ENCODE data around the gene LYRM2. TPM values are rescaled to one million over a fixed set of nuclear protein-coding genes. Genes with fewer than 3 reads are reported as not detected.
A peak's percentile ranks its signal among the peaks of the same experiment; 100 is the strongest.

LYRM2 gene
- total and polyA plus RNA-seq, 5 donors: 25.9 to 48.7 (median 38.2) TPM

DNA sequence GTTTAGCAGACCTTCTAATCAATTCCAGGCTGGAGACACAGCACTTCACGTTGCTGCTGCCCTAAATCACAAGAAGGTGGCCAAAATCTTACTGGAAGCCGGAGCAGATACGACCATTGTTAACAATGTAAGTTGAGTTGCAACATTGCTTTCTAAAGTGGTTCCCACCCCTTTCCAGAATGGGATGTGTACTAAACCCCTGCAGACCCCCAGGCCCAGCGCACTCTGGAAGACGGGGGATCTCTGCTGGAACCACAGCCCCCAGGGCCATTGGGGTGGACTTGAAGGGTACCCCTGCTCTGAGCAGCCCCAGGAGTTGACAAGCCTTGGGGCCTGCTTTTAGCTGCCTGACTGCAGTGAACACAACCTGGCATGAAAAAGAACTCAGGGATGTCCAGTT is 22.0 kb downstream of the LYRM2 start:
- intact Hi-C loops (cut with DNase I): no loop called here
- no peaks in the 10 kb centered on the region for H3K4me1 ChIP-seq (ENCODE audit: control insufficient read depth, insufficient read depth, low read length)
- no peak overlapping the region for H3K27ac ChIP-seq (ENCODE audit: low read length)
- WGBS: 96% methylated on average over 5 of the region's 5 CpGs
- no peak for ATAC-seq
- no peak overlapping the region for H3K4me3 ChIP-seq (ENCODE audit: low read length)
- H3K9me3 ChIP-seq (ENCODE audit: control insufficient read depth, low read length): no peaks in the 10 kb centered on the region
- DNase-seq: no peak
- H3K27me3 ChIP-seq (ENCODE audit: control insufficient read depth, insufficient read depth): no peaks in the 10 kb centered on the region

DNA sequence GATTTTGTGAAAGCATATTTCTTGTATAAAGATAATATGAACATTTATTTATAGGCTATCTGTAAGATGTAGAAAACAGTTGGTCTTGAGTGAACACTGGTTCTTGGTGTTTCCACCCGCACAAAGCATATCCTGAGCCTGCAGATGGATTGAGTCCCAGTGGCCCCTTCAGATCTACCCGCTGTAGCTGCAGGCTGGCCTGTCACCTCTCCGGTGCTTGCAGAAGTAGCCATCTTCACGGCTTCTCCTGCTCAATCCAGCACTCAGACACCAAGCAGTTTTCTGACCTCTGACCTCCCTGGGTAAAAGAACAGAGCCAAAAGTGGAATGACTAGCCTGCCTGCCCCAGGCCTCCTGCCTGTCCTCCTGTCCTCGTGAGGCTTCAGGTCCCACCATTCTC is 22.7 kb downstream of the LYRM2 start:
- intact Hi-C loops (cut with DNase I): no loop called here
- H3K4me3 ChIP-seq (ENCODE audit: low read length): no peak overlapping the region
- 88% methylated on average over 5 of the region's 5 CpGs for WGBS
- ATAC-seq (no peak), DNase-seq (no peak)
- no peak overlapping the region for H3K27ac ChIP-seq (ENCODE audit: low read length)
- H3K27me3 ChIP-seq (ENCODE audit: control insufficient read depth, insufficient read depth): no peaks in the 10 kb centered on the region
- H3K9me3 ChIP-seq (ENCODE audit: control insufficient read depth, low read length): no peaks in the 10 kb centered on the region
- H3K4me1 ChIP-seq (ENCODE audit: control insufficient read depth, insufficient read depth, low read length): no peaks in the 10 kb centered on the region

DNA sequence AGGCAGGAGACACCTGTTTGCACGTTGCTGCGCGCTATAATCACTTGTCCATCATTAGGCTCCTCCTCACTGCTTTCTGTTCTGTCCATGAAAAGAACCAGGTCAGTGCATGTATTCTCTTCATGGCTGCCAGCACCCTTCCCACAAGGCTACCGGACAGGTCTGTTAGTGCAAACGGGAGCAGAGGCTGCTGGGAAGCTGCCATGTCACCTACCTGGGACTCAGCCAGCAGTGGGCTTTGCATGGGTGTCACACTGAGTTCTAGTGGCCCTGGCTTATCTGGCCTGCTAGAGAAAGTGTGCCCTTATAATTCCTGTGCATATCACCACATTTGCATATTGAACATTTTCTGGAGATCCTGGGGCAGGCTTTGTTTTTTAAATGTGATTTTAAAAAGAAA is 24.8 kb downstream of the LYRM2 start:
- no peak overlapping the region for H3K4me3 ChIP-seq (ENCODE audit: low read length)
- no peak overlapping the region for H3K27ac ChIP-seq (ENCODE audit: low read length)
- H3K4me1 ChIP-seq (ENCODE audit: control insufficient read depth, insufficient read depth, low read length): no peaks in the 10 kb centered on the region
- 79% methylated on average over 5 of the region's 5 CpGs for WGBS
- ATAC-seq: no peak
- H3K9me3 ChIP-seq (ENCODE audit: control insufficient read depth, low read length): no peaks in the 10 kb centered on the region
- DNase-seq: no peak
- intact Hi-C loops (cut with DNase I): loop anchor here in 1 of 4 donors (5.0 kb wide), 1 partner anchor 181 kb away; the partner anchor contains the start of gene ANKRD6
- H3K27me3 ChIP-seq (ENCODE audit: control insufficient read depth, insufficient read depth): no peaks in the 10 kb centered on the region

DNA sequence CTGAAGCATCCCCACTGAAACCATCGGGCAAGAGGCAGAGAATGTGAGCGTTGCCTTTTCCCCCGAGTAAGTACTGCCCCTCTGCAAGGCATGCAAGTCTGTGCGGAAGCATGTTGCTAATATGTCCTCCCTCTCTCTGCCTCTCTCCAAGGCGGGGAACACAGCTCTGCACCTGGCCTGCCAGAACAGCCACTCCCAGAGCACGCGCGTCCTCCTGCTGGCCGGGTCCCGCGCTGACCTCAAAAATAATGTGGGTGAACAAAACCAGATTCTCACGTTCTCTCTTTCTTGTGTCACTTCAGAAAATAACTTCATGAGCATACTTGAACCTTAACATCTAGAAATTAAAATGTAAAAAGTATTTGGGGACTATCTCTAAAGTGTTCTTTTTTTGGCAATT is 26.4 kb downstream of the LYRM2 start:
- Histone ChIP-seq H3K27me3 (ENCODE audit: control insufficient read depth, insufficient read depth) (no peaks in the 10 kb centered on the region), H3K27ac (ENCODE audit: low read length) (no peak overlapping the region), H3K4me3 (ENCODE audit: low read length) (no peak overlapping the region), H3K9me3 (ENCODE audit: control insufficient read depth, low read length) (no peaks in the 10 kb centered on the region), H3K4me1 (ENCODE audit: control insufficient read depth, insufficient read depth, low read length) (no peaks in the 10 kb centered on the region)
- intact Hi-C loops (cut with DNase I): loop anchor here in 1 of 4 donors (5.0 kb wide), 1 partner anchor 180 kb away; the partner anchor contains the start of gene ANKRD6
- DNase-seq (no peak), ATAC-seq (no peak)
- 91% methylated on average over 12 of the region's 12 CpGs for WGBS

DNA sequence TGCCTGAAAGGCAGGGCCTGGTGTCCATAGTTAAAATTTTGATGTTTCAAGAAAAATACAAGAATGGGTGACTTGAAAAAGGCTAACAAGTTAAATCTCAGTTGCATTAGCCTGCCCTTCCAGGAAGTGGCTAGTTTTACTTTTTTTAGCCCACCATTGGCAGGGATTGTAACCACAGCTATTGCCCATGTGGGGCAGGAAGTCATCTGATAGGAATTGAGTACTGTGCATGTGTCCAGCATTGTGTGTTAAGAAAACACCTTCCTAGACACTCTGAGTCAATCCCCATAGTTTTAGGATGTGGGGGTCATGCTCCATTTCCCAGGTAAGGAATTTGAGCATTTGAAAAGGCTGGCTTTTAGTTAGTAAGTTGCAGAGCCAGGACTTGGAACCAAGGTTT is 26.9 kb downstream of the LYRM2 start:
- Histone ChIP-seq H3K27me3 (ENCODE audit: control insufficient read depth, insufficient read depth) (no peaks in the 10 kb centered on the region), H3K9me3 (ENCODE audit: control insufficient read depth, low read length) (no peaks in the 10 kb centered on the region), H3K4me3 (ENCODE audit: low read length) (no peak overlapping the region), H3K27ac (ENCODE audit: low read length) (no peak overlapping the region), H3K4me1 (ENCODE audit: control insufficient read depth, insufficient read depth, low read length) (no peaks in the 10 kb centered on the region)
- ATAC-seq: no peak
- DNase-seq: no peak
- intact Hi-C loops (cut with DNase I): loop anchor here in 1 of 4 donors (5.0 kb wide), 1 partner anchor 179 kb away; the partner anchor contains the start of gene ANKRD6

DNA sequence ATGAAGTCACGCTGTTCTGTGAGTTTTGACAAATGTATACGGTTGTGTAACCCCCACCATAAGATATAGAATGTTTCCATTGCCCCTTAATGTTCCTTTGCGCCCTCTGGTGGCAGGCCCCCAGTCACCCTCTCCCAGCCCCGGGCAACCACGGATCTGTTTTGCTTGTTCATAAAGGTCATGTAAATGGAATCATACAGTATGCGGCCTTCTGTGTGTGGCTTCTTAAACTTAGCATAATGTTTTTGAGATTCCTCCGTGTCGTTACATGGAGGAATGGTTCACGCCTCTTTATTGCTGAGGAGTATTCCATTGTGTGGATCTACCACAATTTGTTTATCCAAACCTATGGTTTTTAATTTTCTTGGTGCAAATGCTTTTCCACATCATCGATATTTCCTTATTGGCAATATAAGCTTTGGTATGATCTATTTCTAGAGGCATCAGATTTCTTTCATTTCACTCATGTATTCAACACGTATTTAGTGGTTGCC is 28.4 kb downstream of the LYRM2 start:
- Histone ChIP-seq H3K27me3 (ENCODE audit: control insufficient read depth, insufficient read depth) (no peaks in the 10 kb centered on the region), H3K9me3 (ENCODE audit: control insufficient read depth, low read length) (no peaks in the 10 kb centered on the region), H3K4me3 (ENCODE audit: low read length) (no peak overlapping the region), H3K4me1 (ENCODE audit: control insufficient read depth, insufficient read depth, low read length) (no peaks in the 10 kb centered on the region), H3K27ac (ENCODE audit: low read length) (no peak overlapping the region)
- intact Hi-C loops (cut with DNase I): loop anchor here in 1 of 4 donors (5.0 kb wide), 1 partner anchor 178 kb away; the partner anchor contains the start of gene ANKRD6
- peak; percentile 78 to 79 for ATAC-seq
- 48% methylated on average over 11 of the region's 11 CpGs for WGBS
- peak; percentile 74 to 89 (median 86) for DNase-seq

DNA sequence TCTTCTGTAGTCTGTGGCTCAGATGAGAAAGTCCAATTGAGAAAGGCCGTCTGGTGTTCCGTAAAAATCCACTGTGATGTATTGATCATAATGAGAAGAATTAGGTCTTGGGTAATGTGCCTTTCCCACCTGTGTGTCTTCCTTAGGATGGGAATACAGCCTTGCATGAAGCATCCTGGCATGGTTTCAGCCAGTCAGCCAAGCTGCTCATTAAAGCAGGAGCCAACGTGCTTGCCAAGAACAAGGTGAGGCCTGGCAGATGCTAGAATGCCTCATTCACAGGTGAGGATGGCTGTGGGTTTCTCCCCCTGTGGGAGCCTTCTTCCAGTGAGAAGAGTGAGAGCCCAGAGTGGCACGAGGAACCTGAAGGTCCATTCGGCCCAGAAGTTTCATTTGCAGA is 32.7 kb downstream of the LYRM2 start:
- ATAC-seq (no peak), DNase-seq (no peak)
- intact Hi-C loops (cut with DNase I): loop anchor here in 3 of 4 donors (2.0 to 5.0 kb wide), 2 partner anchors 173 to 174 kb away; partner anchors contain the start of gene ANKRD6 (in 3 of the 3)
- H3K9me3 ChIP-seq (ENCODE audit: control insufficient read depth, low read length): no peaks in the 10 kb centered on the region
- H3K27me3 ChIP-seq (ENCODE audit: control insufficient read depth, insufficient read depth): no peaks in the 10 kb centered on the region
- H3K4me3 ChIP-seq (ENCODE audit: low read length): no peak overlapping the region
- no peak overlapping the region for H3K27ac ChIP-seq (ENCODE audit: low read length)
- WGBS: 91% methylated on average over 5 of the region's 5 CpGs
- H3K4me1 ChIP-seq (ENCODE audit: control insufficient read depth, insufficient read depth, low read length): no peaks in the 10 kb centered on the region

DNA sequence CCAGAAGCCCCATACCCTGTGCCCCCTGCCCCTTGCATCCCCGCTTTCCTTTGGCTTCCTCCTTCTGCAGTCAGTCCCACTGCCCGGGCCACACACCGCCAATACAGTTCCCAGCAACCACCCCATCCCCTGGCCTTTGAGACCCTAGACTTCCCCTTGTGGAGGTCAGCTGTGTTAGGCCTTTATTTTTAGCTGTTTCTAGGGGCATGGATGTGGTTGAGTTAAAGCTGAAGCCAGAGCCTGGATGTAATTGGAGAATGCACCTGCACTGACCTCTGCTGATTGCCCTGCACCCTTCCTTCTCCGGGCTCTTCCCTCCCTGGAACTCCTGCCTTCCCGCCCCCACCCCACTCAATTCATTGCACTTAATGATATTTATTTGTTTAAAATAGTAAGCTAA is 33.9 kb downstream of the LYRM2 start:
- Histone ChIP-seq H3K27me3 (ENCODE audit: control insufficient read depth, insufficient read depth) (no peaks in the 10 kb centered on the region), H3K4me3 (ENCODE audit: low read length) (no peak overlapping the region), H3K9me3 (ENCODE audit: control insufficient read depth, low read length) (no peaks in the 10 kb centered on the region), H3K27ac (ENCODE audit: low read length) (no peak overlapping the region), H3K4me1 (ENCODE audit: control insufficient read depth, insufficient read depth, low read length) (no peaks in the 10 kb centered on the region)
- no peak for ATAC-seq
- no peak for DNase-seq
- WGBS: 84% methylated on average over 5 of the region's 5 CpGs
- intact Hi-C loops (cut with DNase I): loop anchor here in 2 of 4 donors (5.0 kb wide), 1 partner anchor 172 kb away; the partner anchor contains the start of gene ANKRD6 (in 2 of the 2)

DNA sequence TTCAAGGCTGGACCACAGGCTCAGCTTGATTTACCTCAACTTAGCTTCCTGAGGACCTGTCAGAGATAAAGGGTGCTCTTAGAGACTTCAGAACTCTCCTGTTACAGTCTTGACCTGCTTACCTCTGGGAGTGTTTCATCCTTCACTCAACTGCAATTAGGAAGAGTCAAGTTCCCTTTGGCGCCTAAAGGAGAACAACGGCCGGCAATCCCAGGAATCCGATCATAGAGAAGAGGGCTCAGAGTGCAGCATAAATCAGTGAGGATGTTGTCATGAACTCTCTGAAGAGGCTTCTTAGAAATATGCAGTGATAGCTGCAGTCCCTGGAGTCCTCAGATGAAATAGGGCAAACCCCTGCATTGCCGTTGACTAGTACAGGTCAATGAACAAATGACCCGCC is 36.4 kb downstream of the LYRM2 start:
- Histone ChIP-seq H3K4me1 (ENCODE audit: control insufficient read depth, insufficient read depth, low read length) (no peaks in the 10 kb centered on the region), H3K27ac (ENCODE audit: low read length) (no peak overlapping the region), H3K4me3 (ENCODE audit: low read length) (no peak overlapping the region), H3K9me3 (ENCODE audit: control insufficient read depth, low read length) (no peaks in the 10 kb centered on the region), H3K27me3 (ENCODE audit: control insufficient read depth, insufficient read depth) (no peaks in the 10 kb centered on the region)
- DNase-seq (no peak), ATAC-seq (no peak)
- intact Hi-C loops (cut with DNase I): no loop called here
- WGBS: 87% methylated on average over 6 of the region's 6 CpGs

DNA sequence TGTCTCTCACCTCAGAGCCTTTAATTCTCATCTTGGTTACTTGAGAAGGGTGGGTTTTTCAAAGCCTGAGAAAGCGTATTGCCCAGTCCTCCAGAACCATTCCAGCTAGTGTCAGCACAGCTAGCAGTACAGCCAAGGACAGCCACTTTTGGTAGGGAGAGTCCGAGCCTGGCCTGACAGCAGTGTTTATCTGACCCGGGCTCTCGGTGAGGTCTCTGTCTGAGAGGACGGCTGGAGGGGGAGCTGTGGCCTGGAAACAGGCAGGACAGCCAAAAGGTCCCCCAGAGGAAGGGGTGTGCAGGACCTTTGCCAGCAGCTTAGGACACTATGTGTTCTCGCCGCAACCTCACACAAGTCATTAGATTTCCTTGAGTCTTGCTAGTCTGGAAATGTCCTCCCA is 38.8 kb downstream of the LYRM2 start:
- intact Hi-C loops (cut with DNase I): no loop called here
- peaks cover 2% of the 10 kb centered on the region for H3K4me1 ChIP-seq (ENCODE audit: control insufficient read depth, insufficient read depth, low read length)
- H3K9me3 ChIP-seq (ENCODE audit: control insufficient read depth, low read length): no peaks in the 10 kb centered on the region
- ATAC-seq: peak; percentile 60 to 90
- no peaks in the 10 kb centered on the region for H3K27me3 ChIP-seq (ENCODE audit: control insufficient read depth, insufficient read depth)
- peak in 2 of 3 donors; percentile 78 to 83 for DNase-seq
- H3K27ac ChIP-seq (ENCODE audit: low read length): no peak overlapping the region
- 48% methylated on average over 7 of the region's 7 CpGs for WGBS
- H3K4me3 ChIP-seq (ENCODE audit: low read length): no peak overlapping the region

DNA sequence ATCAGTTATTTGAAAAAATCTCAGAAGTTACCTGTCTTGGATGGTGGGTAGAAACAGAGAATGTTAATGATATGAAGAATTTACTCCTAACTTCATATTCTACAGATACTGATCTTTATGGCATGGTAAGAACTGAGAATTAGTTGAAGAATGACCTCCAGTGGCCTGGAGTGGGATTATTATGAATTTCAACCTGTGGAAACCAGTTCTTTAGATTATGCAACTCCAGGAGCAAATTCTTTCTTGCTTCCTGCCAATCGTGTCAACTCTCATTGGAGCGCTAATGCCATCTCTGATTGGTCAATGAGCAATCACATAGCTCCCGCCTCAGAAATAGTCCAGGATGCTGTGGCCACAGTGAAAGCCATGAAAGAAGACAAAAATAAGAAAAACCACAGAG is 40.6 kb downstream of the LYRM2 start:
- H3K4me3 ChIP-seq (ENCODE audit: low read length): no peak overlapping the region
- ATAC-seq (no peak), DNase-seq (no peak)
- peaks cover 2% of the 10 kb centered on the region for H3K4me1 ChIP-seq (ENCODE audit: control insufficient read depth, insufficient read depth, low read length)
- no peak overlapping the region for H3K27ac ChIP-seq (ENCODE audit: low read length)
- 57% methylated on average over 3 of the region's 3 CpGs for WGBS
- no peaks in the 10 kb centered on the region for H3K9me3 ChIP-seq (ENCODE audit: control insufficient read depth, low read length)
- intact Hi-C loops (cut with DNase I): no loop called here
- H3K27me3 ChIP-seq (ENCODE audit: control insufficient read depth, insufficient read depth): no peaks in the 10 kb centered on the region

DNA sequence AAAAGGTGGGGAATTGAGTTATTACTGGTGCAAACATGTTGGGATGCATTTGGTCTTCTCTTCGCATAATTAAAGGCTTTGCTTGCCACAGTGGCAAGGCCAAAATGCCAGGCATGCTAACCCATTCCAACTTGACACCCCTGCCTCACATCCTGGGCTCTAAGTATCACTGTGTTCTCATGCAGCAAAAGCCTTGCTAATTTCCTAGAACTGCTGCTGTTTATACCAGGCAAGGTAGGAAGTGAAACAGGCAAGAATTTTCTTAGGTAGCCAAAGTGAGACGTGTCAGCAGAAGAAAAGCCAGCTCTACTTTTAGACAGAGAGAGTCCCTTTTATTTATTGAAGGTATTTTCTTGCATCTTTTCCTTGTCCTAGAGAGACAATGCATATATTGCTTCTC is 41.2 kb downstream of the LYRM2 start:
- Histone ChIP-seq H3K4me1 (ENCODE audit: control insufficient read depth, insufficient read depth, low read length) (peaks cover 2% of the 10 kb centered on the region), H3K27me3 (ENCODE audit: control insufficient read depth, insufficient read depth) (no peaks in the 10 kb centered on the region), H3K27ac (ENCODE audit: low read length) (no peak overlapping the region), H3K9me3 (ENCODE audit: control insufficient read depth, low read length) (no peaks in the 10 kb centered on the region), H3K4me3 (ENCODE audit: low read length) (no peak overlapping the region)
- no peak for DNase-seq
- ATAC-seq: no peak
- intact Hi-C loops (cut with DNase I): no loop called here
- WGBS: 74% methylated on average over 2 of the region's 2 CpGs
